ENCODE data around the gene RBM39. TPM values are rescaled to one million over a fixed set of nuclear protein-coding genes. Genes with fewer than 3 reads are reported as not detected.

Gene RBM39
- total and polyA plus RNA-seq, 2 of the 13 experiments (the other 11 are each of a cell fraction or from before 2014, with no cell fraction given) = 788 to 920 TPM

DNA sequence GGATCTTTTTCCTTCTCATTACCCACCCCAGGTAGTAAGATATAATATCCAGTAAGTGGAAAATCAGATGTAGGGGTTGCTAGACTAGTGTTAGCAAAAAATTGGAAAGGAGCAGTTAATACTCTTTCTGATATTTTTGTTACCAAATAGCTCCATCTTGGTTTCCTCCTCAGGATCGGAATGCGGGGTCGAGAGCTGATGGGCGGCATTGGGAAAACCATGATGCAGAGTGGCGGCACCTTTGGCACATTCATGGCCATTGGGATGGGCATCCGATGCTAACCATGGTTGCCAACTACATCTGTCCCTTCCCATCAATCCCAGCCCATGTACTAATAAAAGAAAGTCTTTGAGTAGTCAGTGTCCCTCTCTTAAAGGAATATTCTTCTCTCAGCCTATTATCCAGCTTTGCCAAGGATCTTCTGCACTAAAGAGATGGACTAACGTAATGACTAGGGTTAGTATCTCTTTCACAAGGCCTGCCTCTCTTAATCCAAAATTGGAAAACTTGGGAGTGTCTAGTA lies 41.4 kb downstream of the RBM39 start (continued):
- TF ChIP-seq, protein P1, sequence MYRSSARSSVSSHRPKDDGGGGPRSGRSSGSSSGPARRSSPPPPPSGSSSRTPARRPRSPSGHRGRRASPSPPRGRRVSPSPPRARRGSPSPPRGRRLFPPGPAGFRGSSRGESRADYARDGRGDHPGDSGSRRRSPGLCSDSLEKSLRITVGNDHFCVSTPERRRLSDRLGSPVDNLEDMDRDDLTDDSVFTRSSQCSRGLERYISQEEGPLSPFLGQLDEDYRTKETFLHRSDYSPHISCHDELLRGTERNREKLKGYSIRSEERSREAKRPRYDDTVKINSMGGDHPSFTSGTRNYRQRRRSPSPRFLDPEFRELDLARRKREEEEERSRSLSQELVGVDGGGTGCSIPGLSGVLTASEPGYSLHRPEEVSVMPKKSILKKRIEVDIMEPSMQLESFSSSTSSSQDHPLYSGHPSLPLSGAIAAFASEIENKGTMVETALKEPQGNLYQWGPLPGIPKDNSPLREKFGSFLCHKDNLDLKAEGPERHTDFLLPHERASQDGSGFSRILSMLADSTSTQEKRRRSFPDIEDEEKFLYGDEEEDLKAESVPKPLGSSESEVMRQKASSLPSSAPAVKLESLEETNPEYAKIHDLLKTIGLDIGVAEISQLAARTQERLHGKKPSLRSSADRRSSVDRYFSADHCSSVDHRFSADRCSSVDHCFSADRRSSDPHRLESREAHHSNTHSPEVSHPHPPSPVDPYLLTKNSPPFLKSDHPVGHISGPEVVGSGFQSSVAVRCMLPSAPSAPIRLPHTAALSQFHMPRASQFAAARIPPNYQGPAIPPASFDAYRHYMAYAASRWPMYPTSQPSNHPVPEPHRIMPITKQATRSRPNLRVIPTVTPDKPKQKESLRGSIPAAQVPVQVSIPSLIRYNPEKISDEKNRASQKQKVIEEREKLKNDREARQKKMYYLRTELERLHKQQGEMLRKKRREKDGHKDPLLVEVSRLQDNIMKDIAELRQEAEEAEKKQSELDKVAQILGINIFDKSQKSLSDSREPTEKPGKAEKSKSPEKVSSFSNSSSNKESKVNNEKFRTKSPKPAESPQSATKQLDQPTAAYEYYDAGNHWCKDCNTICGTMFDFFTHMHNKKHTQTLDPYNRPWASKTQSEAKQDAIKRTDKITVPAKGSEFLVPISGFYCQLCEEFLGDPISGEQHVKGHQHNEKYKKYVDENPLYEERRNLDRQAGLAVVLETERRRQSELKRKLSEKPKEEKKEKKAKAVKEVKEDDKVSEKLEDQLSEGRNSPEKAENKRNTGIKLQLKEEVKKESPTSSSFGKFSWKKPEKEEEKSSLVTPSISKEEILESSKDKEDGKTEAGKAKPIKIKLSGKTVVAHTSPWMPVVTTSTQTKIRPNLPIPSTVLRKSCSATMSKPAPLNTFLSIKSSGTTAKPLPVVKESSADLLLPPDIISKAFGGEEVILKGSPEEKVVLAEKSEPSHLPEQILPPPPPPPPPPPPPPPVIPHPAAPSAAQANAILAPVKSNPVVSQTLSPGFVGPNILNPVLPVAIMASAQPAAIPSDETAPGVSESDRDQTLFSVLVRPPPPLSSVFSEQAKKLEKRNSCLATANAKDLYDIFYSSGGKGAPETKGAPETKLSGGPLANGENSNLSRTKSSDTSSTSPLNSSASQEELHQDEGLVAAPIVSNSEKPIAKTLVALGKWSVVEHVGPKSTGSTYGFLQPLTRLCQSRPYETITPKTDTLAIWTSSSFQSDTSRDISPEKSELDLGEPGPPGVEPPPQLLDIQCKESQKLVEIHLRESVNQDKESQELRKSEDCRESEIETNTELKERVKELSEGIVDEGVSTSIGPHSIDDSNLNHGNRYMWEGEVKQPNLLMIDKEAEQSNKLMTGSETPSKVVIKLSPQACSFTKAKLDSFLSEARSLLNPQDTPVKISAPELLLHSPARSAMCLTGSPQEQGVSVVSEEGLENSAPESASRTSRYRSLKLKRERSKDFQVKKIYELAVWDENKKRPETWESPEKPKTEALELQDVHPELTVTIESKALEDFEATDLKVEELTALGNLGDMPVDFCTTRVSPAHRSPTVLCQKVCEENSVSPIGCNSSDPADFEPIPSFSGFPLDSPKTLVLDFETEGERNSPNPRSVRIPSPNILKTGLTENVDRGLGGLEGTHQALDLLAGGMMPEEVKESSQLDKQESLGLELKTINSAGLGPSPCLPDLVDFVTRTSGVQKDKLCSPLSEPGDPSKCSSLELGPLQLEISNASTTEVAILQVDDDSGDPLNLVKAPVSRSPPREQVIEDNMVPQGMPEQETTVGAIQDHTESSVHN (CRISPR knock-in tag; IDR thresholded peaks at IDR 0.05) = 0 out of 2 replicates have a peak, but pooled peaks have one; percentile 50
- TF ChIP-seq RARG (CRISPR knock-in tag; IDR thresholded peaks at IDR 0.05; ENCODE audit: low read depth) (0 out of 2 replicates have a peak, but pooled peaks have one; percentile 48), EP300 (IDR thresholded peaks at IDR 0.05; ENCODE audit: low read depth in 2 of 2, low read length in 2 of 2) (no peak), EP300 (CRISPR knock-in tag; IDR thresholded peaks at IDR 0.05; ENCODE audit: borderline replicate concordance) (peak; percentile 18; the same call in 1 of the 2 replicates), RAD21 (CRISPR knock-in tag; IDR thresholded peaks at IDR 0.05) (0 out of 2 replicates have a peak, but pooled peaks have one; percentile 32), ZNF839 (CRISPR knock-in tag; IDR thresholded peaks at IDR 0.05; ENCODE audit: borderline replicate concordance) (no peak), ZSCAN25 (CRISPR knock-in tag; IDR thresholded peaks at IDR 0.05) (0 out of 2 replicates have a peak, but pooled peaks have one; percentile 13), ZNF556 (CRISPR knock-in tag; IDR thresholded peaks at IDR 0.05; ENCODE audit: borderline replicate concordance) (peak; percentile 6; the same call in 1 of the 2 replicates), ATF1 (CRISPR knock-in tag; IDR thresholded peaks at IDR 0.05) (no peak), NFKB2 (CRISPR knock-in tag; IDR thresholded peaks at IDR 0.05; ENCODE audit: borderline replicate concordance) (peak; percentile 13; the same call in 1 of the 2 replicates), ZNF253 (CRISPR knock-in tag; IDR thresholded peaks at IDR 0.05; ENCODE audit: borderline replicate concordance) (no peak), ZNF605 (CRISPR knock-in tag; IDR thresholded peaks at IDR 0.05) (0 out of 2 replicates have a peak, but pooled peaks have one; percentile 44), IKZF4 (CRISPR knock-in tag; IDR thresholded peaks at IDR 0.05; ENCODE audit: borderline replicate concordance, low read depth, not compliant biosample characterization) (peak; percentile 52), ZFP82 (CRISPR knock-in tag; IDR thresholded peaks at IDR 0.05; ENCODE audit: borderline replicate concordance) (no peak), ZNF883 (CRISPR knock-in tag; IDR thresholded peaks at IDR 0.05; ENCODE audit: not compliant biosample characterization) (peak; percentile 54), SALL1 (CRISPR knock-in tag; IDR thresholded peaks at IDR 0.05) (peak; percentile 10; the same call in 1 of the 2 replicates)
- TF ChIP-seq, protein P2, sequence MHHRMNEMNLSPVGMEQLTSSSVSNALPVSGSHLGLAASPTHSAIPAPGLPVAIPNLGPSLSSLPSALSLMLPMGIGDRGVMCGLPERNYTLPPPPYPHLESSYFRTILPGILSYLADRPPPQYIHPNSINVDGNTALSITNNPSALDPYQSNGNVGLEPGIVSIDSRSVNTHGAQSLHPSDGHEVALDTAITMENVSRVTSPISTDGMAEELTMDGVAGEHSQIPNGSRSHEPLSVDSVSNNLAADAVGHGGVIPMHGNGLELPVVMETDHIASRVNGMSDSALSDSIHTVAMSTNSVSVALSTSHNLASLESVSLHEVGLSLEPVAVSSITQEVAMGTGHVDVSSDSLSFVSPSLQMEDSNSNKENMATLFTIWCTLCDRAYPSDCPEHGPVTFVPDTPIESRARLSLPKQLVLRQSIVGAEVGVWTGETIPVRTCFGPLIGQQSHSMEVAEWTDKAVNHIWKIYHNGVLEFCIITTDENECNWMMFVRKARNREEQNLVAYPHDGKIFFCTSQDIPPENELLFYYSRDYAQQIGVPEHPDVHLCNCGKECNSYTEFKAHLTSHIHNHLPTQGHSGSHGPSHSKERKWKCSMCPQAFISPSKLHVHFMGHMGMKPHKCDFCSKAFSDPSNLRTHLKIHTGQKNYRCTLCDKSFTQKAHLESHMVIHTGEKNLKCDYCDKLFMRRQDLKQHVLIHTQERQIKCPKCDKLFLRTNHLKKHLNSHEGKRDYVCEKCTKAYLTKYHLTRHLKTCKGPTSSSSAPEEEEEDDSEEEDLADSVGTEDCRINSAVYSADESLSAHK (CRISPR knock-in tag; IDR thresholded peaks at IDR 0.05; ENCODE audit: borderline replicate concordance) = no peak
- TF ChIP-seq, protein P3, sequence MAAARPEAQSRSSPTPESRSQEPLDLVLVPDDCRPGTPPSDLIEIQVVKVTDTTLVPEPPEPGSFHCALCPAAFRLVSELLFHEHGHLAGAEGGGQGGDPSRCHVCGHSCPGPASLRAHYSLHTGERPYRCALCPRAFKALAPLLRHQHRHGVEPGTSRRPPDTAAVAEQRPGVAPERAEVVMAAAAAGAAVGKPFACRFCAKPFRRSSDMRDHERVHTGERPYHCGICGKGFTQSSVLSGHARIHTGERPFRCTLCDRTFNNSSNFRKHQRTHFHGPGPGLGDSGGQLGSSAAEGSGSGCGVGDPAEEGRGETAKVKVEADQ (CRISPR knock-in tag; IDR thresholded peaks at IDR 0.05; ENCODE audit: borderline replicate concordance) = 0 out of 2 replicates have a peak, but pooled peaks have one; percentile 45
